HepG2 (cell line): ENCODE measurements around the gene IFITM10. TPM values are rescaled to one million over a fixed set of nuclear protein-coding genes. Genes with fewer than 3 reads are reported as not detected.

Source experiments
- BORCS8-MEF2B ChIP-seq: sonication (generic); formaldehyde crosslinking; IDR thresholded peaks from 2 replicates; pipeline ENCODE4 v1.8.0; 2022; ENCODE audit warnings: mild to moderate bottlenecking, missing genetic modification reagents
- BRCA1 ChIP-seq: sonication (generic); formaldehyde crosslinking; IDR thresholded peaks from 2 replicates; pipeline ENCODE4 v1.4.0; 2020; ENCODE audit warnings: missing genetic modification reagents
- CREB1 ChIP-seq, 2 experiments: fragments of 450-650 bp in 1 of 2; IDR thresholded peaks; 2 replicates each; pipeline ENCODE4 v1.6.1; 2016 to 2017; ENCODE audit warnings: control low read depth in 1 of 2, mild to moderate bottlenecking in 1 of 2, missing compliant biosample characterization in 1 of 2, missing genetic modification characterization in 1 of 2
- GATAD1 ChIP-seq: IDR thresholded peaks from 2 replicates; pipeline ENCODE4 v1.6.1; 2016; ENCODE audit warnings: missing genetic modification reagents, missing compliant biosample characterization
- GPN1 ChIP-seq: sonication (generic); formaldehyde crosslinking; IDR thresholded peaks from 2 replicates; pipeline ENCODE4 v1.5.1; 2020; ENCODE audit warnings: missing genetic modification reagents, borderline replicate concordance
- KDM6A ChIP-seq: IDR thresholded peaks from 2 replicates; pipeline ENCODE4 v1.6.1; 2016; ENCODE audit warnings: low read depth
- NR2C2 ChIP-seq: sonication (generic); formaldehyde crosslinking; IDR thresholded peaks from 2 replicates; pipeline ENCODE4 v1.4.0; 2020; ENCODE audit warnings: missing genetic modification reagents, mild to moderate bottlenecking, moderate library complexity, borderline replicate concordance
- SALL1 ChIP-seq: sonication (generic); formaldehyde crosslinking; IDR thresholded peaks from 2 replicates; pipeline ENCODE4 v1.8.0; 2022; ENCODE audit warnings: mild to moderate bottlenecking, missing genetic modification reagents
- SMARCC2 ChIP-seq: fragments of 450-650 bp; IDR thresholded peaks from 2 replicates; pipeline ENCODE4 v1.6.1; 2017; ENCODE audit warnings: antibody characterized with exemption, mild to moderate bottlenecking
- TBX2 ChIP-seq: sonication (generic); formaldehyde crosslinking; IDR thresholded peaks from 2 replicates; pipeline ENCODE4 v1.5.0; 2020; ENCODE audit warnings: missing genetic modification reagents, mild to moderate bottlenecking, borderline replicate concordance
- ZMYM4 ChIP-seq: sonication (generic); formaldehyde crosslinking; IDR thresholded peaks from 2 replicates; pipeline ENCODE4 v1.8.1; 2023; ENCODE audit warnings: mild to moderate bottlenecking, missing genetic modification reagents
- ZNF33A ChIP-seq: sonication (generic); formaldehyde crosslinking; IDR thresholded peaks from 2 replicates; pipeline ENCODE4 v1.5.1; 2020; ENCODE audit warnings: missing genetic modification reagents, mild to moderate bottlenecking, moderate library complexity, borderline replicate concordance
- ZNF550 ChIP-seq: sonication (generic); formaldehyde crosslinking; IDR thresholded peaks from 2 replicates; pipeline ENCODE4 v1.4.0; 2020; ENCODE audit warnings: mild to moderate bottlenecking, missing genetic modification reagents, borderline replicate concordance
- ZNF552 ChIP-seq: sonication (generic); formaldehyde crosslinking; IDR thresholded peaks from 2 replicates; pipeline ENCODE4 v1.9.0; 2022; ENCODE audit warnings: missing genetic modification reagents, mild to moderate bottlenecking, borderline replicate concordance
- ZNF616 ChIP-seq: sonication (generic); formaldehyde crosslinking; IDR thresholded peaks from 2 replicates; pipeline ENCODE4 v1.5.0; 2020; ENCODE audit warnings: low read depth, mild to moderate bottlenecking, missing genetic modification reagents
- ZNF674 ChIP-seq: sonication (generic); formaldehyde crosslinking; IDR thresholded peaks from 2 replicates; pipeline ENCODE4 v1.5.0; 2020; ENCODE audit warnings: low read depth, mild to moderate bottlenecking, missing genetic modification reagents
- polyA plus RNA-seq, 8 experiments: library from polyadenylated mRNA; depleted of rRNA in 3 of 8; stranded (reverse) in 7 of 8; unstranded in 1 of 8; fragments of >200 nt; fragmentation: Illumina TruSeq in 4 of 8; extraction: Trizol in 4 of 8; gene quantifications; 2 replicates each; pipeline versions ENCODE4 v1.2.1 to v1.2.3, GENCODE V29; 2011 to 2016; ENCODE audit warnings: low read depth in 4 of 8, missing spikeins in 1 of 8, mixed read lengths in 1 of 8; ENCODE audit not compliant: insufficient read depth in 1 of 8
- total RNA-seq, 5 experiments: library from RNA; depleted of rRNA; stranded (reverse); fragments of >200 nt; fragmentation: Illumina TruSeq; extraction: Trizol; gene quantifications; 2 replicates each; pipeline ENCODE4 v1.2.3, GENCODE V29; 2016; ENCODE audit warnings: low read depth in 1 of 5
- TF ChIP-seq, protein P1 (sequence below): IDR thresholded peaks from 2 replicates; pipeline ENCODE4 v1.6.1; 2016; ENCODE audit warnings: low read depth, control low read depth
- TF ChIP-seq, protein P2 (sequence below): sonication (generic); formaldehyde crosslinking; IDR thresholded peaks from 2 replicates; pipeline ENCODE4 v1.4.0; 2020; ENCODE audit warnings: missing genetic modification reagents, borderline replicate concordance

The IFITM10 gene
- total and polyA plus RNA-seq, 2 of the 13 experiments (the other 11 are each of a cell fraction or from before 2014, with no cell fraction given), result 0.09 to 0.13 TPM

DNA sequence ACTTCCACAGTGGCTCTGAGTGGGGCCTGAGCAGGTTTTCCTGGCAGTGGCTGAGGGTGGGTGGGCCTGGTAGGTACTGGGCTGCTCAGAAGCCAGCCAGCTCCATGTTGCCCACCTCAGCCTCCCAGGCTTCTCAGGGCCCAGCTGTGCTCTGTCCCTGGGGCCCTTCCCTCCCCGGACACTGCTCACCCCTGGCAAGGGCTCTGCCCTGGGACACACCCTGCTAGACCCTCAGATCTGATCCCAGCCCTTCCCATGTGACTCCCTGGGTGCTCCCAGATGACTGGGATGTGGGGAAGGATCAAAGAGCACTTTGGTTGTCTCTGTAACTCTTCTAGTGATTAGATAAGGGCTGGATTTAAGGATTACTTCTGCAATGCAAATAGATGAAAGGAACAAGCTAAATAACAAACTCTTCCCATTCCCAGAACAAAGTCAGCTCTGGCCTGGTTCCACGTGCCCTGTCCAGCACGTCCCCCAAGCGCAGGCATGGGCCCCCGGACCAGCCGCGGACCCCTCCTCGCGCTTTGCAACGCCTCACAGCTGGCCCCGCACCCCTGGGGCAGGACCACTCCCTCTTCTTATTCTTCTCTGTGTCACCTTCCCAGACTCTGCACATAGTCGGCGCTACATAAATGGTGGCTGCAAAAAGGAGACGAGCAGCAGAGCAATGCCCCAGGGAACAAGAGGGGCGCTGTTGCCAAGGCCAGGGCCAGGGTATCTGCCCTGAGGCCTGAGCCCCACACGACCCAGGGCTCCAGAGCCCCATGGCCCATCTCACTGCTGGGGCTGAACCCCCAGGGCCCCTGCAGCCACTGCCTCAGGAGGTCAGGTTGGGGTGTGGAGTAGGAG, 59.1 kb downstream of the IFITM10 start (continued):
- TF ChIP-seq, protein P1, sequence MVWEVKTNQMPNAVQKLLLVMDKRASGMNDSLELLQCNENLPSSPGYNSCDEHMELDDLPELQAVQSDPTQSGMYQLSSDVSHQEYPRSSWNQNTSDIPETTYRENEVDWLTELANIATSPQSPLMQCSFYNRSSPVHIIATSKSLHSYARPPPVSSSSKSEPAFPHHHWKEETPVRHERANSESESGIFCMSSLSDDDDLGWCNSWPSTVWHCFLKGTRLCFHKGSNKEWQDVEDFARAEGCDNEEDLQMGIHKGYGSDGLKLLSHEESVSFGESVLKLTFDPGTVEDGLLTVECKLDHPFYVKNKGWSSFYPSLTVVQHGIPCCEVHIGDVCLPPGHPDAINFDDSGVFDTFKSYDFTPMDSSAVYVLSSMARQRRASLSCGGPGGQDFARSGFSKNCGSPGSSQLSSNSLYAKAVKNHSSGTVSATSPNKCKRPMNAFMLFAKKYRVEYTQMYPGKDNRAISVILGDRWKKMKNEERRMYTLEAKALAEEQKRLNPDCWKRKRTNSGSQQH (CRISPR knock-in tag), result peak; percentile 40; the same call in 1 of the 2 replicates
- TF ChIP-seq SMARCC2, result no peak
- TF ChIP-seq SALL1 (CRISPR knock-in tag), result peak; percentile 95
- TF ChIP-seq ZNF616, result no peak; the same call in 1 of the 2 replicates
- TF ChIP-seq ZNF33A, result peak; percentile 96; the same call in 1 of the 2 replicates
- TF ChIP-seq, protein P2, sequence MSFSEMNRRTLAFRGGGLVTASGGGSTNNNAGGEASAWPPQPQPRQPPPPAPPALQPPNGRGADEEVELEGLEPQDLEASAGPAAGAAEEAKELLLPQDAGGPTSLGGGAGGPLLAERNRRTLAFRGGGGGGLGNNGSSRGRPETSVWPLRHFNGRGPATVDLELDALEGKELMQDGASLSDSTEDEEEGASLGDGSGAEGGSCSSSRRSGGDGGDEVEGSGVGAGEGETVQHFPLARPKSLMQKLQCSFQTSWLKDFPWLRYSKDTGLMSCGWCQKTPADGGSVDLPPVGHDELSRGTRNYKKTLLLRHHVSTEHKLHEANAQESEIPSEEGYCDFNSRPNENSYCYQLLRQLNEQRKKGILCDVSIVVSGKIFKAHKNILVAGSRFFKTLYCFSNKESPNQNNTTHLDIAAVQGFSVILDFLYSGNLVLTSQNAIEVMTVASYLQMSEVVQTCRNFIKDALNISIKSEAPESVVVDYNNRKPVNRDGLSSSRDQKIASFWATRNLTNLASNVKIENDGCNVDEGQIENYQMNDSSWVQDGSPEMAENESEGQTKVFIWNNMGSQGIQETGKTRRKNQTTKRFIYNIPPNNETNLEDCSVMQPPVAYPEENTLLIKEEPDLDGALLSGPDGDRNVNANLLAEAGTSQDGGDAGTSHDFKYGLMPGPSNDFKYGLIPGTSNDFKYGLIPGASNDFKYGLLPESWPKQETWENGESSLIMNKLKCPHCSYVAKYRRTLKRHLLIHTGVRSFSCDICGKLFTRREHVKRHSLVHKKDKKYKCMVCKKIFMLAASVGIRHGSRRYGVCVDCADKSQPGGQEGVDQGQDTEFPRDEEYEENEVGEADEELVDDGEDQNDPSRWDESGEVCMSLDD (CRISPR knock-in tag), result peak; percentile 97
- TF ChIP-seq GPN1 (CRISPR knock-in tag), result no peak
- TF ChIP-seq CREB1 (IDR thresholded peaks at IDR 0.05), result no peak
- TF ChIP-seq CREB1 (CRISPR knock-in tag; IDR thresholded peaks at IDR 0.05), result no peak
- no peak for TF ChIP-seq ZNF674 (CRISPR knock-in tag)
- peak; percentile 98 for TF ChIP-seq TBX2 (CRISPR knock-in tag)
- peak; percentile 65 for TF ChIP-seq NR2C2
- TF ChIP-seq BRCA1 (CRISPR knock-in tag), result no peak
- peak; percentile 14; the same call in 1 of the 2 replicates for TF ChIP-seq ZNF550 (CRISPR knock-in tag)
- peak; percentile 71 for TF ChIP-seq GATAD1 (CRISPR knock-in tag)
- peak; percentile 73 for TF ChIP-seq ZMYM4 (CRISPR knock-in tag)
- TF ChIP-seq BORCS8-MEF2B (CRISPR knock-in tag), result peak; percentile 1; the same call in 1 of the 2 replicates
- no peak for TF ChIP-seq ZNF552
- TF ChIP-seq KDM6A, result peak; percentile 71
